ENCODE data around the gene ZNF497.
"Not testable (repeated sequence)": the region's sequence is repeated elsewhere in the genome, so short reads cannot be mapped to it uniquely, and the experiment has no call there.

The ZNF497 gene

GRCh38 chr19:58348080-58348479 lies 14.5 kb downstream of the ZNF497 start:
- not testable (repeated sequence) for DNase-seq (ENCODE audit: low read depth)

GRCh38 chr19:58346961-58347929 lies 15.3 kb downstream of the ZNF497 start:
- peak; percentile 46 for DNase-seq (ENCODE audit: low read depth)

- DNase-seq (ENCODE audit: low read depth) = no peak
Measured at GRCh38 chr19:58345558-58345957, 17.0 kb downstream of the ZNF497 start.

- DNase-seq (ENCODE audit: low read depth) = no peak
Measured at GRCh38 chr19:58338825-58339558, 23.6 kb downstream of the ZNF497 start.

- DNase-seq (ENCODE audit: low read depth) = no peak
Measured at GRCh38 chr19:58338336-58338735, 24.2 kb downstream of the ZNF497 start.

GRCh38 chr19:58336820-58337219 lies 25.7 kb downstream of the ZNF497 start:
- no peak for DNase-seq (ENCODE audit: low read depth)

GRCh38 chr19:58336216-58336615 lies 26.3 kb downstream of the ZNF497 start:
- DNase-seq (ENCODE audit: low read depth) = no peak

GRCh38 chr19:58335630-58336029 lies 26.9 kb downstream of the ZNF497 start:
- DNase-seq (ENCODE audit: low read depth) = no peak

GRCh38 chr19:58334691-58335249 lies 27.8 kb downstream of the ZNF497 start:
- DNase-seq (ENCODE audit: low read depth) = no peak

GRCh38 chr19:58332697-58333096 lies 29.9 kb downstream of the ZNF497 start:
- DNase-seq (ENCODE audit: low read depth) = no peak

- DNase-seq (ENCODE audit: low read depth) = no peak
Measured at GRCh38 chr19:58330458-58330857, 32.1 kb downstream of the ZNF497 start.

- no peak for DNase-seq (ENCODE audit: low read depth)
Measured at GRCh38 chr19:58328999-58329398, 33.6 kb downstream of the ZNF497 start.

GRCh38 chr19:58326914-58327726 lies 35.4 kb downstream of the ZNF497 start, which contains the start of gene ZSCAN22:
ZSCAN22 (plus strand) TSS chr19:58326994; CDS start chr19:58334803, 7,809 bp downstream.
- DNase-seq (ENCODE audit: low read depth) = peak; percentile 82

GRCh38 chr19:58326501-58326913 lies 36.0 kb downstream of the ZNF497 start:
- no peak for DNase-seq (ENCODE audit: low read depth)

- no peak for DNase-seq (ENCODE audit: low read depth)
Measured at GRCh38 chr19:58325311-58326022, 37.1 kb downstream of the ZNF497 start.

GRCh38 chr19:58319241-58319640 lies 43.3 kb downstream of the ZNF497 start:
- DNase-seq (ENCODE audit: low read depth) = no peak

- DNase-seq (ENCODE audit: low read depth) = no peak
Measured at GRCh38 chr19:58318297-58318696, 44.3 kb downstream of the ZNF497 start.

GRCh38 chr19:58317476-58318072 lies 45.0 kb downstream of the ZNF497 start:
- DNase-seq (ENCODE audit: low read depth) = no peak

- DNase-seq (ENCODE audit: low read depth) = no peak
Measured at GRCh38 chr19:58315580-58315979, 47.0 kb downstream of the ZNF497 start.

GRCh38 chr19:58311345-58311865 lies 51.1 kb downstream of the ZNF497 start:
- DNase-seq (ENCODE audit: low read depth) = no peak
